ENCODE measurements around the gene ALK.
"Not testable (repeated sequence)": the region's sequence is repeated elsewhere in the genome, so short reads cannot be mapped to it uniquely, and the experiment has no call there.

Gene ALK

GRCh38 chr2:29841386-29842004, 79.9 kb downstream of the ALK start:
- no peak for DNase-seq (ENCODE audit: low spot score)

GRCh38 chr2:29839306-29839705, 82.1 kb downstream of the ALK start:
- no peak for DNase-seq (ENCODE audit: low spot score)

GRCh38 chr2:29837925-29838324, 83.5 kb downstream of the ALK start:
- DNase-seq (ENCODE audit: low spot score): no peak

GRCh38 chr2:29834624-29835023, 86.8 kb downstream of the ALK start:
- no peak for DNase-seq (ENCODE audit: low spot score)

- DNase-seq (ENCODE audit: low spot score): no peak
Observed at GRCh38 chr2:29834036-29834540, 87.3 kb downstream of the ALK start.

- DNase-seq (ENCODE audit: low spot score): no peak
Observed at GRCh38 chr2:29831560-29831959, 89.8 kb downstream of the ALK start.

GRCh38 chr2:29829841-29830240, 91.5 kb downstream of the ALK start:
- no peak for DNase-seq (ENCODE audit: low spot score)

- not testable (repeated sequence) for DNase-seq (ENCODE audit: low spot score)
Observed at GRCh38 chr2:29824145-29824544, 97.2 kb downstream of the ALK start.

- no peak for DNase-seq (ENCODE audit: low spot score)
Observed at GRCh38 chr2:29821591-29821990, 99.8 kb downstream of the ALK start.

GRCh38 chr2:29819570-29819969, 101.8 kb downstream of the ALK start:
- DNase-seq (ENCODE audit: low spot score): no peak

GRCh38 chr2:29817801-29818680, 103.3 kb downstream of the ALK start:
- no peak for DNase-seq (ENCODE audit: low spot score)

- no peak for DNase-seq (ENCODE audit: low spot score)
Observed at GRCh38 chr2:29817299-29817698, 104.1 kb downstream of the ALK start.

- no peak for DNase-seq (ENCODE audit: low spot score)
Observed at GRCh38 chr2:29816651-29817050, 104.7 kb downstream of the ALK start.

- DNase-seq (ENCODE audit: low spot score): no peak
Observed at GRCh38 chr2:29811378-29811777, 110.0 kb downstream of the ALK start.

- DNase-seq (ENCODE audit: low spot score): peak; percentile 24
Observed at GRCh38 chr2:29810956-29811355, 110.4 kb downstream of the ALK start.

GRCh38 chr2:29808321-29808720, 113.1 kb downstream of the ALK start:
- no peak for DNase-seq (ENCODE audit: low spot score)

GRCh38 chr2:29807082-29807481, 114.3 kb downstream of the ALK start:
- no peak for DNase-seq (ENCODE audit: low spot score)

- no peak for DNase-seq (ENCODE audit: low spot score)
Observed at GRCh38 chr2:29806461-29806860, 114.9 kb downstream of the ALK start.

GRCh38 chr2:29804671-29805070, 116.7 kb downstream of the ALK start:
- DNase-seq (ENCODE audit: low spot score): no peak

- no peak for DNase-seq (ENCODE audit: low spot score)
Observed at GRCh38 chr2:29803537-29803936, 117.8 kb downstream of the ALK start.

- no peak for DNase-seq (ENCODE audit: low spot score)
Observed at GRCh38 chr2:29802986-29803385, 118.4 kb downstream of the ALK start.

GRCh38 chr2:29799628-29800027, 121.8 kb downstream of the ALK start:
- DNase-seq (ENCODE audit: low spot score): no peak

GRCh38 chr2:29797916-29798315, 123.5 kb downstream of the ALK start:
- no peak for DNase-seq (ENCODE audit: low spot score)

All from HuH-7.5 (cell line).